ENCODE measurements around the gene NFASC.
A peak's percentile ranks its signal among the peaks of the same experiment; 100 is the strongest.

Gene NFASC

DNA sequence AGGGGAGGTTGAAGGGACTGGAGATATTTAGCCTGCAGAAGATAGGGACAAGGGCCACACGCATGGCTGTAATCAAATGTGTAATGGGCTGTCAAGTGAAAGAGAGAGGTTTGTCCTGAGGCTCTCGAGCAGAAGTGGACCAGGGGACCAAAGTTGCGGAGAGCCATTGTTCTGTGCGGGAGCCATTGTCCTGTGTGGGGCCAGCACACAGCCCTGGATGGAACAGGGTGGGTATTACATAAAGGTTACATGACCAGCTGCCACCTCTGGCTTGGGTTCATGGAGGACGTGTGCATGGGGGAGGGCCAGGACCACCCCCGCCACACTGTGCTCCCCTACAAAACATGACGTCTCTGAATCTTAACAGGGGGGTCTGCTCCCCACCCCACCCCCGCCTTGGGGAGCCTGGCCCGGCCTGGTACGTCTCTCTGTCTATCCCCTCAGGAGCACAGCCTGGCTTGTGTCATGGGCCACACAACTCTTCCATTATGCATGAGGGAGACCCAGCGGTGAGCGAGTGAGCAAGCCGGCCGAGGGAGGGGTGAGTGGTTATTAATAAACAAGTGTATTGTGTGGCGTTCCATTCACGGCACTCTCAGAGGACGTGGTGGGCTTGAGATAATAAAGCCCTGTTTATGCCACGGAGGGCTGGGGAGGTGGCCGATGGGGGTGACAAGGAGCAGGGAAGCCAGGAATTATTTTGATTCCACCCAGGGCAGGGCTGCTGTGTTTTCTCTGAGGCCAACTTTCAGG is at the start of gene NFASC:
TSS of gene NFASC (plus strand) at position 703 of the 753 bp plus-strand sequence. CDS start 73,454 bp downstream, outside the sequence.
- no peaks in the 10 kb centered on the region for H3K27me3 ChIP-seq (ENCODE audit: control insufficient read depth in 2 of 2, insufficient read depth in 2 of 2, low read length in 2 of 2)

DNA sequence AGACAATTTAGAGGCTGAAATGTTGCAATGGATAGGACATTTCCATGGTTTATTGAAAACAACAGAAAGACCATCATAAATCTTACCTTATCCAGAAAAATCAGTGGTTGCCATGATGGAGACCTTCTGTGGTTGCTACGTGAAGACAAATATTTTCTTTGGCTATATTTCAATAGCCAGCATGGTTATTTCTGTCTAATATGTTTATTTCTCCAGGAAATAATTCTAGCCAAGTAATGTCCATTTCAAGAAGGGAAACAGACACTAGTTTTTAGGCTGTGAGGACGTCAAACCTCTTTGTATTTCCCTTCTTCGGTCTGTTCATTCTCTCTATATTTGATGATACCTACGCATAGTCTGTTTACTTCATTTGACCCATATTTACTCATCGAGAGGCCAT is 49.2 kb upstream of the NFASC start:
- Histone ChIP-seq H3K9ac (ENCODE audit: low read depth in 1 of 2, low read length in 2 of 2) (no peak overlapping the region), H3K4me3 (ENCODE audit: low read length in 2 of 2) (no peak overlapping the region), H3K36me3 (ENCODE audit: control insufficient read depth in 2 of 2, insufficient read depth in 2 of 2, low read length in 2 of 2) (no peaks in the 10 kb centered on the region), H3K4me1 (ENCODE audit: control insufficient read depth in 2 of 2, insufficient read depth in 2 of 2, low read length in 2 of 2) (no peaks in the 10 kb centered on the region), H3K27me3 (ENCODE audit: control insufficient read depth in 2 of 2, insufficient read depth in 2 of 2, low read length in 2 of 2) (no peaks in the 10 kb centered on the region), H3K27ac (ENCODE audit: low read depth in 2 of 2, low read length in 2 of 2) (no peak overlapping the region), H3K9me3 (ENCODE audit: control insufficient read depth in 2 of 2, low read length in 2 of 2) (no peaks in the 10 kb centered on the region)

More for the DNA sequence above, at the start of gene NFASC:
- Histone ChIP-seq H3K4me1 (ENCODE audit: control insufficient read depth in 2 of 2, insufficient read depth in 2 of 2, low read length in 2 of 2) (no peaks in the 10 kb centered on the region), H3K4me3 (ENCODE audit: low read length in 2 of 2) (no peak within 1 kb of the TSS), H3K27ac (ENCODE audit: low read depth in 2 of 2, low read length in 2 of 2) (no peak within 1 kb of the TSS), H3K9ac (ENCODE audit: low read depth in 1 of 2, low read length in 2 of 2) (no peak within 1 kb of the TSS), H3K9me3 (ENCODE audit: control insufficient read depth in 2 of 2, low read length in 2 of 2) (no peaks in the 10 kb centered on the region), H3K36me3 (ENCODE audit: control insufficient read depth in 2 of 2, insufficient read depth in 2 of 2, low read length in 2 of 2) (no peaks in the 10 kb centered on the region)

DNA sequence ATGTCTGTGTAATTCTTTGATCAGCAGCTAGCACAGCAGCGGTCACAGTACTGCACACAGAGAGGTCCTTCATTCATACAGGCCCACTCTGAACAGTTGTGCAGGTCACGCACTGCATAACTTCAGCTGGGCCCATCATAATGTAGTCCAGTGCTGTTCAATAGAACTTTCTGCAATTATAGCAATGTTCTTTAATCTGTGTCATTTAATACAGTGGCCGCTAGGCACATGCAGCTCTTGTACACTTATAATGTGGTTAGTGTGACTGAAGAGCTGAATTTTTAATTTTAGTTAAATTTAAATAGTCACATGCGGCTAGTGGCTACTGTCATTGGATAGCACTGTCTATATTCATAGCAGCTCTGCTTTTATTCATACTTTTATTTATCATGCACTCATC is 48.7 kb upstream of the NFASC start:
- no peaks in the 10 kb centered on the region for H3K27me3 ChIP-seq (ENCODE audit: control insufficient read depth in 2 of 2, insufficient read depth in 2 of 2, low read length in 2 of 2)
- H3K9me3 ChIP-seq (ENCODE audit: control insufficient read depth in 2 of 2, low read length in 2 of 2): no peaks in the 10 kb centered on the region
- no peak overlapping the region for H3K27ac ChIP-seq (ENCODE audit: low read depth in 2 of 2, low read length in 2 of 2)
- H3K9ac ChIP-seq (ENCODE audit: low read depth in 1 of 2, low read length in 2 of 2): no peak overlapping the region
- H3K4me3 ChIP-seq (ENCODE audit: low read length in 2 of 2): no peak overlapping the region
- H3K36me3 ChIP-seq (ENCODE audit: control insufficient read depth in 2 of 2, insufficient read depth in 2 of 2, low read length in 2 of 2): no peaks in the 10 kb centered on the region
- no peaks in the 10 kb centered on the region for H3K4me1 ChIP-seq (ENCODE audit: control insufficient read depth in 2 of 2, insufficient read depth in 2 of 2, low read length in 2 of 2)

DNA sequence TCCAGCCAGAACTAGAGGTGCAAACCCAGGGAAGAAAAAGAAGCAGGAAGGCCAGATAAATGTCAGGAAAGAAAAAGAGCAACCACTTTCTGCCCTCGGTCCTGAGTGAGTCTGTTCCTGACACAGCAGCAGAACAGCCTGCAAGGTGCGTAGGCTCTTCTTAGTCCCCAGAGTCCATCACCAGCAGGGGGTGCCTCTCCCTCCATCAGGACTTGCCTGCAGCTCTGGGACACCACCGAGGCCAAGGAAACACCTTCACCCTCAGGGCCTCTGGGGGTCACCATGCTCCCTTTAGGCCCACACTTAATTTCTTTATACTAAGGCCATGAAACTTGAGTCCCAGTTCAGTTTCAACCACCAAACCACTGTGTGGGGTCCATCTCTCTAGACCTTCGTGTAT is 43.7 kb upstream of the NFASC start:
- no peak overlapping the region for H3K4me3 ChIP-seq (ENCODE audit: low read length in 2 of 2)
- H3K9ac ChIP-seq (ENCODE audit: low read depth in 1 of 2, low read length in 2 of 2): no peak overlapping the region
- no peak overlapping the region for H3K27ac ChIP-seq (ENCODE audit: low read depth in 2 of 2, low read length in 2 of 2)
- H3K27me3 ChIP-seq (ENCODE audit: control insufficient read depth in 2 of 2, insufficient read depth in 2 of 2, low read length in 2 of 2): peaks cover 0 to 8% of the 10 kb centered on the region in 2 donors
- no peaks in the 10 kb centered on the region for H3K36me3 ChIP-seq (ENCODE audit: control insufficient read depth in 2 of 2, insufficient read depth in 2 of 2, low read length in 2 of 2)
- H3K9me3 ChIP-seq (ENCODE audit: control insufficient read depth in 2 of 2, low read length in 2 of 2): no peaks in the 10 kb centered on the region
- peaks cover 0 to 3% of the 10 kb centered on the region in 2 donors for H3K4me1 ChIP-seq (ENCODE audit: control insufficient read depth in 2 of 2, insufficient read depth in 2 of 2, low read length in 2 of 2)

DNA sequence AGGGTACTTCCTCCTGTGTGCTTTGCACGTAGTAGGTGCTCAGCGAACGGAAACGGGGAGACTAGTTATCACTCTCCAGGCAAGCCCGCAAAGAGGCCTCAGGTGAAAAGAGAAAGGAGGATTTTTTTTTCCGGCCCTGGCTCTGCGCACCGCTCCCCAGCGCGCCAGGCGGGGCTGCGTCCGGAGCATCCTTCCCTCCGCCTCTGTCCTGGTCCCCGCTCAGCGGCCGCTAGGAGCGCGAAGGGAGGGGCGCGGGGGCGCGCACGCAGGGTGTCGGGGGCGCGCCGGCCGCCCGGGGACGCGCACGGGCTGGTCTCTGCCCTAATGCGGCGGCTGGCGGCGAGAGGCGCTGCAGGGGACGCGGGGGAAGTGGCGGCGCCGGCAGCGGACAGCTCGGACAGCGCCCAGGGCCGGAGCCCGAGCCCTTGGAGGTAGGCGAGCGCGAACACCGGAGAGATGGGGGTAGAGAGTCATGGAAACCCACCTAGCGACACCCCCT is 42.3 kb upstream of the NFASC start:
- peak overlapping the region in 1 of 2 donors; percentile 27 for H3K9ac ChIP-seq (ENCODE audit: low read depth in 1 of 2, low read length in 2 of 2)
- H3K36me3 ChIP-seq (ENCODE audit: control insufficient read depth in 2 of 2, insufficient read depth in 2 of 2, low read length in 2 of 2): no peaks in the 10 kb centered on the region
- H3K4me3 ChIP-seq (ENCODE audit: low read length in 2 of 2): peak overlapping the region; percentile 55 to 59
- peaks cover 0 to 3% of the 10 kb centered on the region in 2 donors for H3K4me1 ChIP-seq (ENCODE audit: control insufficient read depth in 2 of 2, insufficient read depth in 2 of 2, low read length in 2 of 2)
- peak overlapping the region in 1 of 2 donors; percentile 19 for H3K27ac ChIP-seq (ENCODE audit: low read depth in 2 of 2, low read length in 2 of 2)
- H3K27me3 ChIP-seq (ENCODE audit: control insufficient read depth in 2 of 2, insufficient read depth in 2 of 2, low read length in 2 of 2): peaks cover 0 to 8% of the 10 kb centered on the region in 2 donors
- no peaks in the 10 kb centered on the region for H3K9me3 ChIP-seq (ENCODE audit: control insufficient read depth in 2 of 2, low read length in 2 of 2)

DNA sequence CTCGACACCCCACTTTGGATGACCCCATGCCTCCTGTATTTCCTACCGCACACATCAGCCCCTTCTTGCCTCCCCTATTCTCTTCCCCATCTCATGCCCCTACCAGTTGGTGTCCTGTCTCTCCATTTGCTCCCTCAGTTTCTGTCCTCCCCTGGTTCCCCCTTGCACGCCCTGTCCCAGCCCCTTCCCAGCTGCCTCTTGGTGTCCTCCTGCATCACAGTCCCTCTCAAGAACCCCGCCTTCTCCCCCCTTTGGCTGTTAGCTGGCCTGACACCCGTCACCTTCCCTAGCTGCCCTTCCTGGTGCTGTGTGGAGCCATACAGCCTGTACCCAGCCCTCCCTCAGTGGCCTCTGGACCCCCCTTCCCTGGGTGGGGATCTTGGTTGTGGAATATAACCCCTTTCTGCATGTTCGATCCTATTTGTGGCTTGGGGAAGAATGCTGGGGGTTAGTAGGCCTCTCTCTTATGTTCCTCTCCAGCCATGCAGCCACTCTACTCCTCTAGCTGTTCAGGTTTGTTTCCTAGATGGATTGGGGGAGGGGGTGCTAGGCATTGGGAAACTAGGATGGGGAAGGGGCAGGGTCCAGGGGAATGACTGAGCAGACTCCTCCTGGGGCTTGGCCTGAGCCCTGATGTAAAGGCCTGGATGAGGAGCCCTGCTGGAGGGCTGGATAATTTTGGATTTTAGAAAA is 41.4 kb upstream of the NFASC start:
- no peaks in the 10 kb centered on the region for H3K9me3 ChIP-seq (ENCODE audit: control insufficient read depth in 2 of 2, low read length in 2 of 2)
- peak overlapping the region; percentile 55 to 59 for H3K4me3 ChIP-seq (ENCODE audit: low read length in 2 of 2)
- peaks cover 0 to 3% of the 10 kb centered on the region in 2 donors for H3K4me1 ChIP-seq (ENCODE audit: control insufficient read depth in 2 of 2, insufficient read depth in 2 of 2, low read length in 2 of 2)
- H3K9ac ChIP-seq (ENCODE audit: low read depth in 1 of 2, low read length in 2 of 2): no peak overlapping the region
- no peaks in the 10 kb centered on the region for H3K36me3 ChIP-seq (ENCODE audit: control insufficient read depth in 2 of 2, insufficient read depth in 2 of 2, low read length in 2 of 2)
- peak overlapping the region in 1 of 2 donors; percentile 19 for H3K27ac ChIP-seq (ENCODE audit: low read depth in 2 of 2, low read length in 2 of 2)
- H3K27me3 ChIP-seq (ENCODE audit: control insufficient read depth in 2 of 2, insufficient read depth in 2 of 2, low read length in 2 of 2): peaks cover 0 to 8% of the 10 kb centered on the region in 2 donors

DNA sequence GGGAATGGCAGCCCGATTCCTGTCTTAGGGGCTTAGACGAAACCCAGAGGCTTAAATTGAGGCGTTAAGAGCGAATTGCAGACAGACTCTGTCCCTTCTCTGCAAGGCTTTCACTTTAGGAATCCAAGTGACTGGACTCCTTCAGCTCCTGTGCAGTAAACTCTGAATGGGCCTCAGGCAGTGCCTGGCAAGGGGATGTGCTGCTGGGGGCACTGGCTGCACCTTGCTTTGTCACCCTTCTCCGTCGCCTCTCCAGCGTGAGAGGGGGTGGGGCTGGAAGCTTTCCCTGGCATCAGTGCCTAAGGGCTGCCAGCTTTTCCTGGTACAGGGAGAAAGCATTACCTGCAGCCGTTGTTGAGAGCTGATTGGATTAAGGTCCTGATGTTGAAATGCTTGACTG is 39.9 kb upstream of the NFASC start:
- Histone ChIP-seq H3K36me3 (ENCODE audit: control insufficient read depth in 2 of 2, insufficient read depth in 2 of 2, low read length in 2 of 2) (no peaks in the 10 kb centered on the region), H3K27me3 (ENCODE audit: control insufficient read depth in 2 of 2, insufficient read depth in 2 of 2, low read length in 2 of 2) (peaks cover 0 to 8% of the 10 kb centered on the region in 2 donors), H3K9ac (ENCODE audit: low read depth in 1 of 2, low read length in 2 of 2) (no peak overlapping the region), H3K9me3 (ENCODE audit: control insufficient read depth in 2 of 2, low read length in 2 of 2) (no peaks in the 10 kb centered on the region), H3K4me1 (ENCODE audit: control insufficient read depth in 2 of 2, insufficient read depth in 2 of 2, low read length in 2 of 2) (peaks cover 0 to 3% of the 10 kb centered on the region in 2 donors), H3K27ac (ENCODE audit: low read depth in 2 of 2, low read length in 2 of 2) (no peak overlapping the region), H3K4me3 (ENCODE audit: low read length in 2 of 2) (no peak overlapping the region)

DNA sequence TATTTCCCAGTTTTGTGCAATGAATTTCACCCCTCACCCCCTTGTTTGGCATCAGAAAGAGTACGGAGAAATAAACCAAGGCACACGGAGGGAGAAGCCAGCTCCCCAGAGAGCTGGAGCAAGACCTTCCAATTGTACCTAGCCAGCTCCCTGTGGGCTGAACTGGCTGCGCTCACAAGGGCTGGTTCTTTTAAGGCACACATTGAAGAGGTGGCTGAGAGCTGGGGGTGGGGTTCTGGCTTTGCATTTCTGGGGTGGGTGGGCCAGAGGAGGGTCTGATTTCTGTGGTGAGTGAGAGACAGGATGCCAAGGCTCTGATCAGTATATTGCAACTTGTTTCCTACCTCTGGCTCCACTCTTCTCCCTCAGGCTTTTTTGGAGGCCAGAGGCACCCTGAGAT is 39.5 kb upstream of the NFASC start:
- peaks cover 0 to 3% of the 10 kb centered on the region in 2 donors for H3K4me1 ChIP-seq (ENCODE audit: control insufficient read depth in 2 of 2, insufficient read depth in 2 of 2, low read length in 2 of 2)
- peaks cover 0 to 8% of the 10 kb centered on the region in 2 donors for H3K27me3 ChIP-seq (ENCODE audit: control insufficient read depth in 2 of 2, insufficient read depth in 2 of 2, low read length in 2 of 2)
- no peak overlapping the region for H3K4me3 ChIP-seq (ENCODE audit: low read length in 2 of 2)
- H3K27ac ChIP-seq (ENCODE audit: low read depth in 2 of 2, low read length in 2 of 2): no peak overlapping the region
- H3K36me3 ChIP-seq (ENCODE audit: control insufficient read depth in 2 of 2, insufficient read depth in 2 of 2, low read length in 2 of 2): no peaks in the 10 kb centered on the region
- H3K9ac ChIP-seq (ENCODE audit: low read depth in 1 of 2, low read length in 2 of 2): no peak overlapping the region
- no peaks in the 10 kb centered on the region for H3K9me3 ChIP-seq (ENCODE audit: control insufficient read depth in 2 of 2, low read length in 2 of 2)

DNA sequence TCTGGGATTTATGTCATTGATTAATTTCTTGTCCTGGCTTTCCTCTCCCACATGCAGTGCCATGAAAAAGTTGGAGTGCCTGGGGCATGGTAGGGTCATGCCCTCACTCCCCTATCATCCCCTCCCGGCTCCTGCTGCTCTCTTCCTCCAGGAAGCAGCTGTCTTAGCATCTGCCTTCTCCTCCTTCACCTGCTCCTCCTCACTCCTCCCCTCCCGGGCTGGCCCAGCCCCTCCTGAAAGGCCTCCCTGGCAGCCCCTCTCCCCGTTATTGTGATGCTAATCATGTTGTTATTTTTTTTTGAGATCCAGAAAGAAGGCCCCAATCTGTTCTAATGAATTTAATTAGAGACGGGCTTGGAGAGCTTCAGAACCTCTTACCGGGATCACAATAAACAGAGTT is 36.3 kb upstream of the NFASC start:
- Histone ChIP-seq H3K27ac (ENCODE audit: low read depth in 2 of 2, low read length in 2 of 2) (no peak overlapping the region), H3K4me1 (ENCODE audit: control insufficient read depth in 2 of 2, insufficient read depth in 2 of 2, low read length in 2 of 2) (no peaks in the 10 kb centered on the region), H3K27me3 (ENCODE audit: control insufficient read depth in 2 of 2, insufficient read depth in 2 of 2, low read length in 2 of 2) (peaks cover 0 to 1% of the 10 kb centered on the region in 2 donors)

DNA sequence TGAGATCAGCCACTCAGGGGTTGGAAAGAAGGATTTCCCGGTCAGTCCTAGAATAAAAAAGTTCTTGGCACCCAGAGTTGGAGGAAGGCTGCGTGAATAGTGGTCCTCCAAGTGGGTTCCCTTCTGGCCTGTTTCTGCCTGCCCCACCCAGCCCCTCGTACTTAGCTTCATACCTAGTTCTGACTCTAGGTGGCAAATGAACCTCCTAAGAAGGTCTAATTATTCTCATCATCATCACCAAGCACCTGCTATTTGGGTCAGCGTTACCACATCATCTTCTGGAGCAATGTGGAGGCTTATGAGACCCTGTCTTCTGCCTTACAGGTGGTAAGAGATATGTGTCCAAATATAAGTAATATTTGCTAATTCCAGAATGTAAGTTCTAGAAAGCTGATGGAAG is 35.9 kb upstream of the NFASC start:
- H3K9me3 ChIP-seq (ENCODE audit: control insufficient read depth in 2 of 2, low read length in 2 of 2): no peaks in the 10 kb centered on the region
- H3K9ac ChIP-seq (ENCODE audit: low read depth in 1 of 2, low read length in 2 of 2): no peak overlapping the region
- no peak overlapping the region for H3K4me3 ChIP-seq (ENCODE audit: low read length in 2 of 2)
- no peak overlapping the region for H3K27ac ChIP-seq (ENCODE audit: low read depth in 2 of 2, low read length in 2 of 2)
- H3K36me3 ChIP-seq (ENCODE audit: control insufficient read depth in 2 of 2, insufficient read depth in 2 of 2, low read length in 2 of 2): no peaks in the 10 kb centered on the region
- no peaks in the 10 kb centered on the region for H3K27me3 ChIP-seq (ENCODE audit: control insufficient read depth in 2 of 2, insufficient read depth in 2 of 2, low read length in 2 of 2)
- H3K4me1 ChIP-seq (ENCODE audit: control insufficient read depth in 2 of 2, insufficient read depth in 2 of 2, low read length in 2 of 2): no peaks in the 10 kb centered on the region

More for the DNA sequence above, 36.3 kb upstream of the NFASC start:
- Histone ChIP-seq H3K4me3 (ENCODE audit: low read length in 2 of 2) (no peak overlapping the region), H3K36me3 (ENCODE audit: control insufficient read depth in 2 of 2, insufficient read depth in 2 of 2, low read length in 2 of 2) (no peaks in the 10 kb centered on the region), H3K9me3 (ENCODE audit: control insufficient read depth in 2 of 2, low read length in 2 of 2) (no peaks in the 10 kb centered on the region), H3K9ac (ENCODE audit: low read depth in 1 of 2, low read length in 2 of 2) (no peak overlapping the region)
